ENCODE results near the gene DDX17.

The DDX17 gene

DNA sequence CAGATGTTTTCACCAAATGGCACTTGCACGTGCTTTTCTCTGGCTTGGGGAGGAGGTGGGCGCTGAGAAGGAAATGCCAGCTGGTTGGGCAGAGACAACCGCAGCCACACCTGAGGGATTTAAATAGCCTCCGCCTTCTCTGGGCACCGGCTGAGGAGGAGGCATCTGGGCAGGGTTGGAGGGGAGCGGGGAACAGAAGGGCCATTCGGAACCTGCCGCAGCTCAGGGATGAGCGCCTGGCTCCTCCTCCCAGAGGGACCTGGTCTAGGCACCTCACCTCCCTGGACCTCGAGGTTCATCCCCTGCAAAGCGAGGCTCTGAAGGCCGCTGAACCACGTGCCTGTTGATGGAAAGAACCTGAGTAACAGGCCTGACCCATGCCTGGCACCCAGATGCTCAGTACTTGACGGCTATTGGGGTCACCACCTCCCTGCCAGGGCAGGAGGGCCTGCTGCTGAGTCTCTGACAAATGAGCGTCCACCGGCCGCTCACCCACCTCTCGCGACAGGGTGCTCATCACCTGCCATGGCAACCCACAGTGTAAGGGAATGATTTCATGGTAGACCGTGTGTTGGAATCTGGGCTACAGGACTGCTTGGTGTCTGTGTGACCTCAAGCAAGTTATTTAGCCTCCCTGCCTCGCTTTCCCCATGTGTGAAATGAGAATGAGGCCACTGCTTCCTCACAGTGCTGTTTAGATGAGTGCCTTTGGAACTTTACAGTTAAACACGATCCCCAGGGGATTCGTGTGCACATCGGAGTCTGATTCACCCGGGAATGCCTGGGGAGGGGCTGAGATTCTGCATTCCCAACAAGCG lies 40.2 kb downstream of the DDX17 start:
- DNase-seq (ENCODE audit: low read depth) = no peak

DNA sequence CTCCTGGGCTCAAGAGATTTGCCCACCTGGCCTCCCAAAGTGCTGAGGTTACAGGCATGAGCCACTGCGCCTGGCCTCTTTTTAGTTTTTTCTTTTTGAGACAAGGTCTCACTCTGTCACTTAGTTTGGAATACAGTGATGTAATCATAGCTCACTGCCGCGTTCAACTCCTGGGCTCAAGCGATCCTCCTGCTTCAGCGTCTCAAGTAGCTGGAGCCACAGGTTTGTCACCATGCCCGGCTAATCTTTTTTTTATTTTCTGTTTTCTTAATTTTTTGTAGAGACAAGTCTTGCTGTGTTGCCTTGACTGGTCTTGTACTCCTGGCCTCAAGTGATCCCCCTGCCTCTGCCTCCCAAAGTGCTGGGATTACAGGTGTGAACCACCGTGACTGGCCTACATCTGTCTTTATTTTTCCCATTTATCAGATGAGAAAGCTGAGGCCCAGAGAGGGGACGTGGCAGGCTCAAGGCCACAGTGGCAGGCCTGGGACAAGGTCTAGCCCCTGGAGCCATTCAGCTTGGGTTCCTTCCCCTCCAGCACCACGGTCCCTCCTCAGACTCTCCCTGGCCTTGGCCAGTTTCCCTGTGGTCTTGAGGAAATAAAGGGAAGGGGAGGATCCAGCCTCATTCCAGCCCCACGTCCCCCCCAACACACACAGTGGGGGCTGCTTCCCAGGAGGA lies 41.0 kb downstream of the DDX17 start:
- DNase-seq (ENCODE audit: low read depth) = no peak

DNA sequence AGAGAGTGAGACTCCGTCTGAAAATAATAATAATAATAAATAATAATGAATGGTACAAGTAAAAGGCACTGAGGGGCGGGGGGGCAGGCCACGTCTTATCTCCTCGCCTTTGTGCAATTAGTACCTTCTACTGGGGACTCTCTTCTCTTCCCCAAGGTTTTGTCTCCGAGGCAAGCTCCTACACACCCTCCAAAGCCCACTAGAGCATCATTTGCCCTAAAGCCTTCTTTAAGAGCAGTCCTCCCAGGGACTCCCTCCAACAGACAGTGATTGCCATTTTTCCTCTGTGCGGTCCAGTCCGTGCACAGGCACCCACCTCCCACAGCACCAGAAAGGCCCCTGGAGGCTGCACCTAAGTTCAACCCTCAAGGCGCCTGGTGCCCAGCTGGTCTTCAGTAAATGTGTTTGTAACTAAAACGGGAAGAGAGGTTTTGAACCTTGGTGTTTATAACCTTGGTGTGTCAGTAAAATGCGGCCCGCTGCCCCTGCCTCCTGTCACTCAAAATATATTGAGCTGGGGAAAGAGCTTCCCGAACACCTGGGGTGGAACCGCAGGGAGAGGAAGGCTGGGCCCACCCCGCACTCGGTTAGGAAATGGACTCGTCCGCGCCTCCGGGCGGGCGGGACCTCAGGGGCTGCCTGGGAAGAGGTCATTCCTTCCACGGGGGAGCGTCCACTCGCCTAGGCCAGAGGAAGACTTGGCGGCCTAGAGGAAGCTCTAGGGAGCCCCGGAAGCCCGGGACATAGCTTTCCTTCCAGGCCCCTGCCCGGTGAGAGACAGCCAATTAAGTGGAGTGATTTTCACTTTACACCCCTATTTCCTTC lies 42.9 kb downstream of the DDX17 start:
- DNase-seq (ENCODE audit: low read depth) = no peak

GRCh38 chr22:38461414-38462081 lies 44.6 kb downstream of the DDX17 start:
- peak; percentile 75 for DNase-seq (ENCODE audit: low read depth)

DNA sequence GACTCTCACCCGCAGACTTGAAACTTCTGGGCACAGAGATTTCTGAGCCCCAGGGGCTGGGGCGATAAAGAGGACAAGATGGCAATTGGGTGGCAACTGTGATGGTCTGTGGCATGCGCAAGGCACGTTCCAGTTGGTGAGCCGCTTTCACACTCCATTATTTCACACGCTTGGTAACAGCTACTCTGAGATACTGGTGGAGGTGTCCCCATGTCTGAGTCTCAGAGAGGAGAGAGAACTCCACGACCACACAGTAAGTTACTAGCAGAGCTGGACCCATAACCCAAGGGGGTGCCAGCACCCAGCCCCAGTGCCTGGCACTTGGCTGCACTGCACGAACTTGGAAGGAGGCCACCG lies 45.1 kb downstream of the DDX17 start:
- DNase-seq (ENCODE audit: low read depth) = no peak

DNA sequence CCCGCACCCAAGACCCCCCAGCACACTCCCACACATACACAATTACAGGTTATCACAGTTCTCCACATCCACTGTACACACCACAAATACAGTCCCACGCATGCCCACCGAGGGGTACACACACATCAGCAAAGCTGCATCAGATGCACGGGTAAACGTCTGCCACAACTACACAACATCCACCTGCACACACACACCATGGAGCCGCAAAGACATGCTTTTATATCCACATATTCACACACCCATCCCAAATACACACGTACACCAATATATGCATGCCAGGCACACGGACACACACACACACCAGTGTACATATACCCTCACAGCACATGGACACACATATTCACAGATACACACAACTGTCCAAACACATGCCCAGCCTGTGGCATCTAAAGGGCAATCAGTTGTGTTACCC lies 45.7 kb downstream of the DDX17 start:
- DNase-seq (ENCODE audit: low read depth) = no peak

GRCh38 chr22:38456841-38457699 lies 49.0 kb downstream of the DDX17 start:
- no peak for DNase-seq (ENCODE audit: low read depth)

- no peak for DNase-seq (ENCODE audit: low read depth)
These were observed 49.8 kb downstream of the DDX17 start for GRCh38 chr22:38456272-38456835.

GRCh38 chr22:38455530-38456271 lies 50.4 kb downstream of the DDX17 start:
- DNase-seq (ENCODE audit: low read depth) = no peak

- no peak for DNase-seq (ENCODE audit: low read depth)
These were observed 51.0 kb downstream of the DDX17 start, which contains the start of gene KCNJ4 for GRCh38 chr22:38455076-38455529. KCNJ4 (minus strand) TSS chr22:38455199; CDS start chr22:38428132, 27,067 bp downstream.

- DNase-seq (ENCODE audit: low read depth) = no peak
These were observed 51.6 kb downstream of the DDX17 start for GRCh38 chr22:38454353-38455075.

DNA sequence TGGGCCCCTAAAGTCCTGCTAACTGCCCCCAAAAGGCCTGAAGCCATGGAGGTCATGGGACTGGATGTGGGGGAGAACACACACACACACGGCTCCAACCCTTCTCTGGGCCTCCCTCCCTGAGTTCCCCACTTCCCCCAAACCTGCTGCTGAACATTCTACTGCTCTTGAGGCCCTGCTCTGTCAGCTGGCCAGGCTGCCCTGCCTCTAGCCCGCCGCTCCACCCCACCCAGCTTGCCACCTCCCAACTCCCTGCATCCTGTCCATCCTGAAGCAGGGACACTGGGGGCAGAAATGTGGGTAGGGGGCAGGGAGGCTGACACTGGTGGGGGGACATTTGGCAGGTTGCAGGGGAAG lies 52.1 kb downstream of the DDX17 start:
- no peak for DNase-seq (ENCODE audit: low read depth)

DNA sequence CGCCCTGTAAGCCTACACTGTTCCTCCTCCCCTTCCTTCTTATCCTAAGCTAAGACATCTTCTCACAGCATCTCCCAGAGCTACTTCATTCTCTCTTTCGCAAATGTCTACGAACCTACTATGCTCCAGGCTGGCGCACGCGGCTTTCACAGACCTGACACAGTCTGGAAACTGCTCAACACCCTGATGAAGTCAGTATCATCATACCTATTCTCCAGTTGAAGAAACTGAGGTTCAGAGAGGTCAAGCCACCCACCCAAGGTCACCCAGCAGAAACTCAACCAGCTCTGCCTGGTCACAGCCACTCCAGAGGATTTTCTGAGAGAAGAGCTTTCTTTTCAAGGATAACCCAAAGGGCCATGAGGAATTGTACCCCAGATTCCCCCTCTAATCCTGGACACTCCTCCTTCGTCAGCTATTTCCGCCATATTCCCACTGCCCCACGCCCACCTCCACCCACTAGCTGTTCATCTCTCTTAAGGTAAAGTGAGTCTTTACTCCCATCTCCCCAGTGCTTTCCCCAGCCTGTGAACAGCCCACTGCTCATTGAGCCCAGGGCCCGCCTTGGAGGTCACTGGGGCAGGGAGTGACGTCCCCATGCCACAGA lies 52.9 kb downstream of the DDX17 start:
- DNase-seq (ENCODE audit: low read depth) = no peak

GRCh38 chr22:38452373-38453065 lies 53.6 kb downstream of the DDX17 start:
- DNase-seq (ENCODE audit: low read depth) = no peak

DNA sequence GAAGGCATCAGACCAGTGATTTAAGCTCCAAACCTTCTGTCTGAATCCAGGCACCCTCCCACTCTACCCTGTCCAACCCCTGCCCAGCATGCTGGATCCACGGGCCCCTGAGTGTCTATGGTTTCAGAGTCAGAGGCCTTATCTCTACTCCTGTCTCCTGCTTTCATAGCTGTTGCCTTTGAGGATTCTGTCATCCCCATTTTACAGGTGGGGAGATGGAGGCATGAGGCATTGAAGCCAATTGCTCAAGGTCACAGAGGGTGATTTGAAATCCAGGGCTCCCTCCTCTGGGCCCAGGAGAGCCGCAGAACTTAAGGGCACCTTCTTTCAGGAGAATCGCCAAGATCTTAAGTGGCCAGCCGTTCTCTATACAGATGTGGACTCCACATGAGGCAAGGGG lies 54.2 kb downstream of the DDX17 start:
- DNase-seq (ENCODE audit: low read depth) = no peak

DNA sequence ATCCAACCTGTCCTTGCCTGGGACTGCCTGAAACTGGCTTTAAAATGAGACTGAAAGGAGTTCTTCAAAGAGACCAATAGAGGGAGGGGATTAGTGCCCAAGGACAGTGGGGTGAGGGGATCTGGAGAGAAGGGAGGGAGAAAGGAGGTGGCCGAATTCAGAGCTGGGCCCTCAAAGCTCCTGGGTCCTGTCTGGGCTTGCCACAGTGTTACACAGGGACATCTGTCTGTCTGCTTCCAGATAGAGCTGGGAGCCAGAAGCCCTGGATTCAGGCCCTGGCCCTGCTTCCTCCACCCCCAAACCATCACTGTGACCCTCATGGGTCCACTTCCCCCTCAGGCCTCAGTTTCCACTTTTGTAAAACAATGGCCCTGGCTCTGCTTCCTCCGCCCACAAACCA lies 54.7 kb downstream of the DDX17 start:
- no peak for DNase-seq (ENCODE audit: low read depth)

GRCh38 chr22:38450234-38450797 lies 55.8 kb downstream of the DDX17 start:
- DNase-seq (ENCODE audit: low read depth) = no peak

GRCh38 chr22:38449776-38450175 lies 56.3 kb downstream of the DDX17 start:
- DNase-seq (ENCODE audit: low read depth) = no peak

Data from CMK (cell line).